ENCODE data around the gene ZNF598.
A peak's percentile ranks its signal among the peaks of the same experiment; 100 is the strongest.

The ZNF598 gene

GRCh38 chr16:2044541-2044940 lies 34.9 kb upstream of the ZNF598 start:
- no peak for TF ChIP-seq ZFX (IDR thresholded peaks at IDR 0.05; ENCODE audit: borderline replicate concordance)
- TF ChIP-seq CTCF (IDR thresholded peaks at IDR 0.05), result no peak
- H3K27ac ChIP-seq, result no peak overlapping the region

- TF ChIP-seq ZFX (IDR thresholded peaks at IDR 0.05; ENCODE audit: borderline replicate concordance) (no peak), CTCF (IDR thresholded peaks at IDR 0.05) (no peak)
- no peak overlapping the region for H3K27ac ChIP-seq
Measured at GRCh38 chr16:2043667-2044451, 34.2 kb upstream of the ZNF598 start.

- TF ChIP-seq CTCF (IDR thresholded peaks at IDR 0.05) (no peak), ZFX (IDR thresholded peaks at IDR 0.05; ENCODE audit: borderline replicate concordance) (no peak)
- H3K27ac ChIP-seq, result no peak overlapping the region
Measured at GRCh38 chr16:2042986-2043666, 33.5 kb upstream of the ZNF598 start.

GRCh38 chr16:2042171-2042985 lies 32.8 kb upstream of the ZNF598 start:
- no peak for TF ChIP-seq CTCF (IDR thresholded peaks at IDR 0.05)
- TF ChIP-seq ZFX (IDR thresholded peaks at IDR 0.05; ENCODE audit: borderline replicate concordance), result no peak
- H3K27ac ChIP-seq, result no peak overlapping the region

GRCh38 chr16:2040787-2041522 lies 31.3 kb upstream of the ZNF598 start:
- TF ChIP-seq ZFX (IDR thresholded peaks at IDR 0.05; ENCODE audit: borderline replicate concordance), result no peak
- no peak for TF ChIP-seq CTCF (IDR thresholded peaks at IDR 0.05)
- peak overlapping the region; percentile 56 for H3K27ac ChIP-seq

GRCh38 chr16:2040041-2040786 lies 30.6 kb upstream of the ZNF598 start:
- TF ChIP-seq CTCF (IDR thresholded peaks at IDR 0.05) (no peak), ZFX (IDR thresholded peaks at IDR 0.05; ENCODE audit: borderline replicate concordance) (no peak)
- H3K27ac ChIP-seq, result peak overlapping the region; percentile 56

Measured in 22Rv1 (cell line).